Choroid plexus epithelial cell (primary cell): ENCODE results near the gene ARL8B.

ENCODE experiments used
- DNase-seq: peaks from one replicate; pipeline ENCODE4 v3.0.0-alpha.2; 2010; ENCODE audit warnings: low read depth
- H3K4me3 ChIP-seq: 2 replicates; pipeline ENCODE4 v1.5.1; 2011; ENCODE audit warnings: low read depth, mild to moderate bottlenecking, control low read depth, low read length, moderate library complexity
- TF ChIP-seq, protein P1 (sequence below): conservative IDR thresholded peaks from 2 replicates; pipeline ENCODE4 v1.5.1; 2011; ENCODE audit warnings: low read depth, mild to moderate bottlenecking, control low read depth, inconsistent platforms, low read length, moderate library complexity

The ARL8B gene

GRCh38 chr3:5136919-5137429 is 14.9 kb downstream of the ARL8B start:
- no peak for DNase-seq
- TF ChIP-seq, protein P1, sequence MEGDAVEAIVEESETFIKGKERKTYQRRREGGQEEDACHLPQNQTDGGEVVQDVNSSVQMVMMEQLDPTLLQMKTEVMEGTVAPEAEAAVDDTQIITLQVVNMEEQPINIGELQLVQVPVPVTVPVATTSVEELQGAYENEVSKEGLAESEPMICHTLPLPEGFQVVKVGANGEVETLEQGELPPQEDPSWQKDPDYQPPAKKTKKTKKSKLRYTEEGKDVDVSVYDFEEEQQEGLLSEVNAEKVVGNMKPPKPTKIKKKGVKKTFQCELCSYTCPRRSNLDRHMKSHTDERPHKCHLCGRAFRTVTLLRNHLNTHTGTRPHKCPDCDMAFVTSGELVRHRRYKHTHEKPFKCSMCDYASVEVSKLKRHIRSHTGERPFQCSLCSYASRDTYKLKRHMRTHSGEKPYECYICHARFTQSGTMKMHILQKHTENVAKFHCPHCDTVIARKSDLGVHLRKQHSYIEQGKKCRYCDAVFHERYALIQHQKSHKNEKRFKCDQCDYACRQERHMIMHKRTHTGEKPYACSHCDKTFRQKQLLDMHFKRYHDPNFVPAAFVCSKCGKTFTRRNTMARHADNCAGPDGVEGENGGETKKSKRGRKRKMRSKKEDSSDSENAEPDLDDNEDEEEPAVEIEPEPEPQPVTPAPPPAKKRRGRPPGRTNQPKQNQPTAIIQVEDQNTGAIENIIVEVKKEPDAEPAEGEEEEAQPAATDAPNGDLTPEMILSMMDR: no peak
- H3K4me3 ChIP-seq: no peak overlapping the region

GRCh38 chr3:5138214-5138981 is 16.3 kb downstream of the ARL8B start:
- H3K4me3 ChIP-seq: no peak overlapping the region
- DNase-seq: peak; percentile 82
- TF ChIP-seq, protein P1: no peak

- TF ChIP-seq, protein P1: no peak
- DNase-seq: no peak
- no peak overlapping the region for H3K4me3 ChIP-seq
These were observed 18.1 kb downstream of the ARL8B start for GRCh38 chr3:5140230-5140621.

- H3K4me3 ChIP-seq: no peak overlapping the region
- TF ChIP-seq, protein P1: no peak
- DNase-seq: no peak
These were observed 18.7 kb downstream of the ARL8B start for GRCh38 chr3:5140839-5141238.

GRCh38 chr3:5141760-5142159 is 19.7 kb downstream of the ARL8B start:
- H3K4me3 ChIP-seq: no peak overlapping the region
- TF ChIP-seq, protein P1: no peak
- no peak for DNase-seq

DNA sequence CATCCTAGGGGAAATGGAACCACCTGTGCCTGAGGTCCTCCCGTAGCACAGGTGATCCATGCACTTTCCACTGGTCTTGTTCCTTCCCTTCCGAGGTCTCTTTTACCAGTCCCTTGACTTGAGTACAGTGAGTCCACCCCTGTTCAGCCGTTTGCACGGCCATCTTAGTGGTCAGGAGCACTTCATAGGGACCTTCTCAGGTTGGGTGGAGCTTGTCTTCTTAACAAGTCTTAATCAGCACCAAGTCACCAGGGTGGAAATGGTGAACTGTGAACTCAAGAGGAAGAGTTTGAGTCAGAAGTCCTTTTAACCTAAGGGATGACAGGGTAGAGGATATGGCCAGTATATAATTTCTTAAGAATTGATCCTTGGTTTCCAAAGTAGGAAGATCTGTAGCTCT is 21.4 kb downstream of the ARL8B start:
- no peak for DNase-seq
- no peak overlapping the region for H3K4me3 ChIP-seq
- TF ChIP-seq, protein P1: no peak
